GM19099 (cell line): ENCODE results near the gene NEURL3.

Source experiments
- POLR2A ChIP-seq: IDR thresholded peaks from 3 replicates; pipeline ENCODE4 v1.6.1; 2011; ENCODE audit warnings: low read depth; ENCODE audit not compliant: insufficient read length; ENCODE audit errors: extremely low read depth

The NEURL3 gene

DNA sequence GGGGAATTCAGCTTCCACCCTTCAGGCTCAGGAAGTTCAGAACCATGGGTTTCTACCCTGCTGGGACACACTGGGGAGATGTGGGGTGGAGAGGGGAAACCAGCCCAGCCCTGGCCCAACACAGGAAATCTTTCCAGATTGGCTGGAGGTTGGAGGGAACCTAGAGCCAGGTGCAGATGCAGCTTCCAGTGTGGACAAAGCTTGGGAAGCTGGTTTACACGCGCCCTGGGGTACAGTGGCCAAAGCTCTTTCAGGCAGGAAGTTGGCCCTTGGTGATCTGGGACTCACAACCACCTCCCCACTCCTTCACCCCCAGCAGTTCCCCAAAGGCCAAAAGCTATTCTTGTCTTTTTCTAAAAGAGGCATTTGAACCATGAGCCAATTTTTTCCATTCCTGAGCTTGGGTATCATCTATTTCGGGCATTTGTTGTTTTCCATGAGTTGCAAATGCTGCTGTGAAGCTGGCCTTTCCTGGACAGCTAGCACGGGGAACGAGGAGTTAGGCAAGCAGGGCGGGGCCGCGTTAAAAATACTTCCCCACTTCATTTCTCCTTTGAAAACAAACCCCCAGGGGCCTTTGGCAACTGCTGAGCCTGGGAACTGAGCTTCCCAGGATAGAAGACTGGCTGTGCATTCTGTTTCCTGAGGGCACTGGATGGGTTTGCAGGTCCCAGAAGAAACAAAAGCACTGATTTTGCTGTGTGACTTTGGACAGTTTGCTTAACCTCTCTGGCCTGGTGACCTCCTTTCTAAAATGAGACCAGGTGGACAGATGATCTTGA is 28.3 kb upstream of the NEURL3 start:
- TF ChIP-seq POLR2A, result no peak

- no peak for TF ChIP-seq POLR2A
Observed at GRCh38 chr2:96532641-96533291, 27.6 kb upstream of the NEURL3 start.

GRCh38 chr2:96531872-96532505 is 26.8 kb upstream of the NEURL3 start:
- TF ChIP-seq POLR2A, result peak; percentile 52

GRCh38 chr2:96531366-96531765 is 26.2 kb upstream of the NEURL3 start:
- no peak for TF ChIP-seq POLR2A

DNA sequence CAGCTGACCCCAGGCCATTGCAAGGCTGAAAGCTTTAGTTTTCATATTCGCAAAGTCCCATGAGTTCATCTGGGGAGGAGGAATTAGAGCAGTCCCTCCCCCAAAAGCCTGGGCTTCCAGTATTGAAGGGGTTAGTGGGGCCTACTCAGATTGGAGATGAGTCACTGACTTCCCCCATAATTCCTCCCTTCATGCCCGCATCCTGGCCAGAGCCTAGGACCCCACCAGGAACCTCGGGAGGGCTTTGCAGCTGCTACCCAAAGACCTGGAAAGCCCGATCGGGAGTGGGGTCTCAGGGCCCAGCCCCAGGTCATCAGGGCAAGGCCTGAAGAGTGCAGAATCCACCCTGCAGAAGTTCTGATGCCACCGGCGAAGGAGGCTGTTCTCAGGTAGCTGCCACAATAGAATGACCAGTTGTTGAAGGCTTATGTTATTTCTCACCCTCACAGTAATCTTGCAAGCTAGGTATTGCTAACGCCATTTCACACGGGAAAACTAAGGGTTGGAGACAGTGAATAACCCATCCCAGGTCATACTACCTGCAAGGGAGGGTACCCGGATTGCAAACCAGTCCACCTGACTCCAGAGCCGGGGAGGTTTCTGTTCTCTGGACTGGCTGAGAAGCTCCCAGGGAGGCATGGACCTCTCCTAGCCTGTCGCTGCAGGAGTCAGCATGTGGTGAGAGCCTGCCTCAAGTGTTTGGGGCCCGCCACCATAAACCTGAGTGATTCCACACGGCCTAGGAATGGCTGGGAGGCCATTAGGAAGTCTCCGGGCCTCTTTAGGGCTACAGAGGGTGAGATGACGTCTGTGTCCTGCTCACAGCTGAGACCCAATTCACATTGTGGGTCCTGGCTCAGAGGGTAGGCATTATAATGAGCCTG is 25.6 kb upstream of the NEURL3 start:
- TF ChIP-seq POLR2A, result no peak

DNA sequence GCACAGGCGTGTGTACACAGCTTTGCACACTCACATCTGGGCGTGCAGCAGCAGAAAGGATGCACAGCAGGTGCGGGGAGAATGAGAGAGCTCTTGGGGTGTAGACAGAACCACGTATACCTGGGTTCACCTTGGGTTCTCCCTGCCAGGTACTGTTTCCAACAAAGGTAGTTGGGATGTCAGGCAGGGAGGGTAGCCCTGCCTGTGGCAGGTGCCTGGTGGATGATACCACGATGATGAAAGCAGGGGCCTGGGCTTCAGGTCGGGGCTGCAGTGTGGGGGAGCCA is 24.9 kb upstream of the NEURL3 start:
- no peak for TF ChIP-seq POLR2A

- no peak for TF ChIP-seq POLR2A
Observed at GRCh38 chr2:96529376-96530143, 24.4 kb upstream of the NEURL3 start.

- TF ChIP-seq POLR2A, result no peak
Observed at GRCh38 chr2:96528700-96529375, 23.7 kb upstream of the NEURL3 start.

DNA sequence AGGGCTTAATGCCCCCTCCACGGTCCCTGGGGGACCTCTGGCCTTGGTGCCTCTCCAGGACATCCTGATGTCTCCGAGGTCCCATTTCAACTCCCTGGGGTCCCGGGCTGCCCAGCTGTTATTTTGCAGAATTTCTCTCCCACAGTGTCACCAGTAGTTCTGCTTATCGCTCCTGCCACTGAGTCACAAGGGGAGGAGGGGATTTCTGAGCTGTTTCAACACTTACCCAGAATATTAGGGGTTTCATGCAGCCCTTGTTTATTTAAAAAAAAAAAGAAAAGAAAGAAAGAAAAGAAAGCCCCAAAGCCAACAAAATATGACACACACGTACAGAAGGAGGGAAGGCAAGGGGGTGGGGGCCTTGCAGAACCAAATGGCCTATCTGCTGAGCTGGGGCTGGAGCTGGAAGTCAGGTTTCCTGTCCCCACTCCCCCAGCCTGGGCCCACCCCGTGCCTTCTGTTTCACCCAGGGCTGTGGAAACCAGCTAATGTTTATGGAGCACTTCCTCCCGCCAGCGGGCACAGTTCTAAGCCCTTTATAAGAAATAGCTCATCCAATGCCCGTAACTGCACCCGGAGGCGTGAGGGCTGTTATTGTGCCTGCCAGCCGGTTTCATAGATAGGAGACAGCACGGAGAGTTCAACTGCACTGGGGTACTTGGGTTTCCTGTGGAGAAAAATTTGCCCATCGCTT is 23.0 kb upstream of the NEURL3 start:
- no peak for TF ChIP-seq POLR2A

- peak; percentile 57 for TF ChIP-seq POLR2A
Observed at GRCh38 chr2:96527286-96528005, 22.3 kb upstream of the NEURL3 start.

DNA sequence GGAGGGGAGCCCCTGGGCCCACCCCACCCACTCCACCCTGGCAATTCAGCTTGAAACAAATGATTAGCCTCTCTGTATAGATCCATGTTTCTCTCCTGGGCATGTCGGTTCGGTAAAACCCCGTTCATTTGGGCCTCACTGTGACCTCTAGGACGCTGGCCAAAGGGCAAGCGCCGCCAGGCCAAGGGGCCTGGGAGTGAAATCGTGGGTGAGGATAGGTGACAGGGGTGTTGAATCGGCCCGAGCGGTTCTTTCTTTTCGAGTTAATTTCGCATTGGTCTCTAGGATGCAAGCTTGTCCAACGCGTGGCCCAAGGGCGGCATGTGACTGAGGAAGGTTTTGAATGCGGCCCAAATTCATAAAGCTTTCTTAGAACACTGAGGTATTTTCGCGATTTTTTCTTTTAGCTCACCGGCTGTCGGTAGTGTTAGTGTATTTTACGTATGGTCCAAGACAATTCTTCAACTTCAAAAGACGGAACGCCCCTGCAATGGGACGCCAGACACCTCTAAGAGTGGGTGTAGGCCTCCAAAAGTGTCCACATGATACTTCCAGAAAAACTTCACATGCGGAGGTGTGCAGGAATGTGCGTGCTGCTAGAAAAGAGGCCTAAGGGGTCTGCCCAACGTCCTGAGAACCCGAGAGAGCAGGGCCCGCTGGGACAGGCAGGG is 21.6 kb upstream of the NEURL3 start:
- TF ChIP-seq POLR2A, result no peak

DNA sequence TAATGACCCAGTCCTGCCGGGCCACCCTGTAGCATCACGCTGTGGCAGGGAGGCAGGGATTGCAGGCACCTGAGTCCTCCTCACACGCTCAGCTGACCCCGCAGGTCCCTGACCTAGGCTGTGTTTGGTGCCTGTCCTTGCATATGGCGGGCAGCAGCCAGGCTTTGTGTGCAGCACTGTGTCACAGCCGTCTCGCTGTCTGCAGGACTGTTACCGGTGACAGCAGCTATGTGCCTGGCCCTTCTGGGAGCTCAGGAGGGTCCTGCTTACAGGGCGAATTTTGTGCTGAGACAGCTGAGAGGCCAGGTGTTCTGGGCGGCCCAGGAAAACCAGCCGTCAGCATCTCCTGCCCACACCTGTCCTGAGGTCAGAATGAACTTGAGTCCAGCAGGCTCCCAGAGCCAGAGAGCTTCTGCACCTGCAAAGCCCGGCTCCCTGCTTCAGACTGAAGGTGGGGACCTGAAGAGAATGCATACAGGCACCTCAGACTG is 21.0 kb upstream of the NEURL3 start:
- TF ChIP-seq POLR2A, result no peak
